HG03432 (cell line): ENCODE data around the gene FSTL4.

Source experiments
- ATAC-seq: cut with Tn5 transposase; IDR thresholded peaks from one replicate; pipeline ENCODE4 v1.9.1; 2021; ENCODE audit warnings: mild to moderate bottlenecking, moderate library complexity; ENCODE audit not compliant: unreplicated experiment

Gene FSTL4

GRCh38 chr5:133520991-133521706 is 91.2 kb downstream of the FSTL4 start:
- ATAC-seq = no peak

GRCh38 chr5:133520062-133520461 is 92.3 kb downstream of the FSTL4 start:
- ATAC-seq = no peak

- ATAC-seq = no peak
Observed at GRCh38 chr5:133519191-133519590, 93.2 kb downstream of the FSTL4 start.

GRCh38 chr5:133514456-133514855 is 97.9 kb downstream of the FSTL4 start:
- ATAC-seq = no peak

- ATAC-seq = no peak
Observed at GRCh38 chr5:133512896-133513295, 99.4 kb downstream of the FSTL4 start.

GRCh38 chr5:133511653-133512235 is 100.6 kb downstream of the FSTL4 start:
- ATAC-seq = no peak

- no peak for ATAC-seq
Observed at GRCh38 chr5:133510634-133511262, 101.6 kb downstream of the FSTL4 start.

GRCh38 chr5:133509742-133510079 is 102.6 kb downstream of the FSTL4 start:
- no peak for ATAC-seq

- ATAC-seq = no peak
Observed at GRCh38 chr5:133508845-133509741, 103.2 kb downstream of the FSTL4 start.

- ATAC-seq = no peak
Observed at GRCh38 chr5:133508331-133508730, 104.0 kb downstream of the FSTL4 start.

- no peak for ATAC-seq
Observed at GRCh38 chr5:133506181-133506580, 106.2 kb downstream of the FSTL4 start.

GRCh38 chr5:133503511-133503910 is 108.8 kb downstream of the FSTL4 start:
- ATAC-seq = no peak

- no peak for ATAC-seq
Observed at GRCh38 chr5:133499895-133500294, 112.4 kb downstream of the FSTL4 start.

GRCh38 chr5:133497608-133498348 is 114.6 kb downstream of the FSTL4 start:
- ATAC-seq = no peak

GRCh38 chr5:133496631-133497030 is 115.7 kb downstream of the FSTL4 start:
- no peak for ATAC-seq

- ATAC-seq = no peak
Observed at GRCh38 chr5:133494923-133495246, 117.5 kb downstream of the FSTL4 start.

- no peak for ATAC-seq
Observed at GRCh38 chr5:133494232-133494922, 118.0 kb downstream of the FSTL4 start.

- ATAC-seq = no peak
Observed at GRCh38 chr5:133489632-133490031, 122.7 kb downstream of the FSTL4 start.

GRCh38 chr5:133487093-133487492 is 125.2 kb downstream of the FSTL4 start:
- no peak for ATAC-seq

- ATAC-seq = no peak
Observed at GRCh38 chr5:133485468-133485867, 126.9 kb downstream of the FSTL4 start.
